ENCODE measurements around the gene GNB1.

Gene GNB1

GRCh38 chr1:1758059-1758621 lies 132.7 kb downstream of the GNB1 start:
- peaks cover 38 to 43% of the 10 kb centered on the region in 2 experiments for H3K4me1 ChIP-seq (ENCODE audit: control insufficient read depth in 1 of 2, insufficient read depth in 1 of 2, low read depth in 1 of 2, low read length in 1 of 2)
- peaks cover 100% of the 10 kb centered on the region for H3K36me3 ChIP-seq
- H3K27me3 ChIP-seq: no peaks in the 10 kb centered on the region
- H3K9me3 ChIP-seq: peaks cover 7% of the 10 kb centered on the region
- peak overlapping the region in 1 of 2 experiments; percentile 30 for H3K4me3 ChIP-seq (ENCODE audit: low read depth in 1 of 2, low read length in 1 of 2)
- H3K27ac ChIP-seq: peak overlapping the region; percentile 82
- no peak for TF ChIP-seq CTCF (IDR thresholded peaks at IDR 0.05)

GRCh38 chr1:1757422-1758058 lies 133.3 kb downstream of the GNB1 start:
- Histone ChIP-seq H3K27ac (peak overlapping the region; percentile 82), H3K36me3 (peaks cover 100% of the 10 kb centered on the region), H3K4me1 (ENCODE audit: control insufficient read depth in 1 of 2, insufficient read depth in 1 of 2, low read depth in 1 of 2, low read length in 1 of 2) (peaks cover 32 to 37% of the 10 kb centered on the region in 2 experiments), H3K4me3 (ENCODE audit: low read depth in 1 of 2, low read length in 1 of 2) (no peak overlapping the region), H3K9me3 (peaks cover 7% of the 10 kb centered on the region), H3K27me3 (no peaks in the 10 kb centered on the region)
- no peak for TF ChIP-seq CTCF (IDR thresholded peaks at IDR 0.05)

- peaks cover 99% of the 10 kb centered on the region for H3K36me3 ChIP-seq
- no peaks in the 10 kb centered on the region for H3K27me3 ChIP-seq
- peaks cover 25 to 30% of the 10 kb centered on the region in 2 experiments for H3K4me1 ChIP-seq (ENCODE audit: control insufficient read depth in 1 of 2, insufficient read depth in 1 of 2, low read depth in 1 of 2, low read length in 1 of 2)
- peaks cover 7% of the 10 kb centered on the region for H3K9me3 ChIP-seq
- H3K4me3 ChIP-seq (ENCODE audit: low read depth in 1 of 2, low read length in 1 of 2): no peak overlapping the region
- peak overlapping the region; percentile 13 for H3K27ac ChIP-seq
- TF ChIP-seq CTCF (IDR thresholded peaks at IDR 0.05): no peak
These were observed 134.0 kb downstream of the GNB1 start for GRCh38 chr1:1756661-1757421.

- H3K36me3 ChIP-seq: peaks cover 89% of the 10 kb centered on the region
- peak overlapping the region; percentile 23 for H3K27ac ChIP-seq
- no peak overlapping the region for H3K4me3 ChIP-seq (ENCODE audit: low read depth in 1 of 2, low read length in 1 of 2)
- no peaks in the 10 kb centered on the region for H3K27me3 ChIP-seq
- no peak for TF ChIP-seq CTCF (IDR thresholded peaks at IDR 0.05)
- peaks cover 22 to 27% of the 10 kb centered on the region in 2 experiments for H3K4me1 ChIP-seq (ENCODE audit: control insufficient read depth in 1 of 2, insufficient read depth in 1 of 2, low read depth in 1 of 2, low read length in 1 of 2)
- peaks cover 7% of the 10 kb centered on the region for H3K9me3 ChIP-seq
These were observed 135.0 kb downstream of the GNB1 start for GRCh38 chr1:1755852-1756251.

GRCh38 chr1:1755426-1755825 lies 135.5 kb downstream of the GNB1 start:
- Histone ChIP-seq H3K27ac (peak overlapping the region; percentile 23), H3K27me3 (no peaks in the 10 kb centered on the region), H3K9me3 (peaks cover 7% of the 10 kb centered on the region), H3K36me3 (peaks cover 85% of the 10 kb centered on the region), H3K4me3 (ENCODE audit: low read depth in 1 of 2, low read length in 1 of 2) (no peak overlapping the region), H3K4me1 (ENCODE audit: control insufficient read depth in 1 of 2, insufficient read depth in 1 of 2, low read depth in 1 of 2, low read length in 1 of 2) (peaks cover 22 to 27% of the 10 kb centered on the region in 2 experiments)
- no peak for TF ChIP-seq CTCF (IDR thresholded peaks at IDR 0.05)
